ENCODE measurements around the gene ANK3.

DNA sequence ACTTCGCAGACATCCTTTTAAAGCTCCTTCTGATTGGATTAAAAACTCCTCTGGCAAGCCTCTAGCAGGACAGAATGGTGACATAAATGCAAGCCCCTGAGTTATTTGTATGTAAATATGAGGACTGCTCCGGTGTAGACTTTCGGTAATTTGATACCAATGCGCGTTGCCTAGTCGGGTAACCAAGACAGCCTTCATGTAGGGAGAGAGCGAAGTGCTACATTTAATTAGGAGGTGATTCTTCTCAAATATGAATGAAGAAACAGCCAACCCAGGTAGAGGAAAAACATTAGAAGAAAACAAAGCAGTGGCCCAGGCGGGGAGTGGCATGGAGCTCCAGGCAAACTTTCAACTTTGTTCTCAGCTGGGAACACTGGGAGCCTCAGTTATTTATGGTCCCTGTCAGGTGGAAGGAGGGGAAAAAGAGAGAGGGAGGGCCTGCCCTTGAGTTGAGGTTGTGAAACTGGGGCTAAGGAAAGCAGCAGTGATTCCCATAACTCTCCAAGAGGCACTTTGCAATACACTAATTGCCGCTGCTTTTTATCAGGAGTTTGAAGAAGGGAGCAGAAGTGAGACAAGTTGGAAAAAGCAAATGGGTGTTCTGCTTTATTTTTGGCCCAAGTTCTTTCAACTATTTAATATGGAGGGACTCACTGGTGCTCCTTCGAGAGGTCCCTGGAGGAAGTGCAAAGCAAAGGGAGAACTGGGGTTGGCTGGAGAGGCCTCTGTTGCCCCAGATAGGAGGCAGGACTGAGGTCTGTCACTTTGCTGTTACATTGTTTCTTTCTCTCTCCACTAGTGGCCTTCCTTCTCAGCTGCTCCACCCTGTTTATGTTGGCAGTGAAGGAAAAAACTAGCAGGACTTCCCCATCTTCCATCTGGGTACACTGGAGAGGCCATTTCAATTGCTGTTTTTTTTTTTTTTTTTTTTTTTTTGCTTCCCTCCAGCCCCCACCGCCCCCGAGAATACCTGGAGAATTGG, 248.7 kb downstream of the ANK3 start:
- peak; percentile 65 to 77 for TF ChIP-seq POLR2A (IDR thresholded peaks at IDR 0.05)
- TF ChIP-seq, protein P1, sequence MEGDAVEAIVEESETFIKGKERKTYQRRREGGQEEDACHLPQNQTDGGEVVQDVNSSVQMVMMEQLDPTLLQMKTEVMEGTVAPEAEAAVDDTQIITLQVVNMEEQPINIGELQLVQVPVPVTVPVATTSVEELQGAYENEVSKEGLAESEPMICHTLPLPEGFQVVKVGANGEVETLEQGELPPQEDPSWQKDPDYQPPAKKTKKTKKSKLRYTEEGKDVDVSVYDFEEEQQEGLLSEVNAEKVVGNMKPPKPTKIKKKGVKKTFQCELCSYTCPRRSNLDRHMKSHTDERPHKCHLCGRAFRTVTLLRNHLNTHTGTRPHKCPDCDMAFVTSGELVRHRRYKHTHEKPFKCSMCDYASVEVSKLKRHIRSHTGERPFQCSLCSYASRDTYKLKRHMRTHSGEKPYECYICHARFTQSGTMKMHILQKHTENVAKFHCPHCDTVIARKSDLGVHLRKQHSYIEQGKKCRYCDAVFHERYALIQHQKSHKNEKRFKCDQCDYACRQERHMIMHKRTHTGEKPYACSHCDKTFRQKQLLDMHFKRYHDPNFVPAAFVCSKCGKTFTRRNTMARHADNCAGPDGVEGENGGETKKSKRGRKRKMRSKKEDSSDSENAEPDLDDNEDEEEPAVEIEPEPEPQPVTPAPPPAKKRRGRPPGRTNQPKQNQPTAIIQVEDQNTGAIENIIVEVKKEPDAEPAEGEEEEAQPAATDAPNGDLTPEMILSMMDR (IDR thresholded peaks at IDR 0.05) = peak in 1 of 6 experiments; percentile 9
